ENCODE results near the gene CAPSL.

GRCh38 chr5:35971878-35972210 lies 33.4 kb upstream of the CAPSL start:
- TF ChIP-seq CTCF (conservative IDR thresholded peaks at IDR 0.05), result no peak
- TF ChIP-seq ZFX (IDR thresholded peaks at IDR 0.05), result no peak
